ENCODE measurements around the gene TENT5C.

TENT5C gene

DNA sequence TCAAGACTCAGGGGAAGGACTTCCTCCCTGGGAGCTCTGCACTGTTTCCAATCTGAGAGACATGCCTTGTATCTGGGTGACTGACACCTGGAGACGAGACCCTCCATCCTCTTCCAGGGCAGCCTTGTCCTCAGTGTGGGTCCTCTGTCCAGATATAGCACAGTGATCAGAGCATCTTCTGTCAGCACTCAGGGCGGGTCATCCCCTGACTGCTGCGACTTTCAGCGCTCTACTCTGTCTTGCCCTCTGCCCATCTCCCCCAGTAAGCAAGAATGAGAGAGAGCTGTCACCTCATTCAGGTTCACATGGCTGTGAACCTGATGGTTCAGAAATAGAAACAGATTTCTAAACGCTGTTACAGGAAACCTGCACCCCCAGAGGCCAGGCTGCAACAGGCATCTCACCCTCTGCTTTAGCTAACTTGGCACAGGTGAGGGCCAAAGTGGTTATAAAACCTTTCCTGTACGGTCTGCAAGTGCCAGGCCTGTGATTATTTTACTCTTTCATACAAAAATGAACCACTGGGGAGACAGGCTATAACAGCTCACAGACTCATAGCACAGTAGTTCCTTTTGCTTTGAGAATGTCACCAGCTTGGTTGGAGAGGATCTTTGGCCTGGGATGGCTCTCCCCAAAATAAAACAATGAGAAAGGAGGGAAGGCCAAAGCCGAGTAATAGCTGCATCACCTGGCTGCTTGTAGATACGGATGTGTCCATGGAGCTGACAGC is 11.4 kb upstream of the TENT5C start:
- DNase-seq = no peak

DNA sequence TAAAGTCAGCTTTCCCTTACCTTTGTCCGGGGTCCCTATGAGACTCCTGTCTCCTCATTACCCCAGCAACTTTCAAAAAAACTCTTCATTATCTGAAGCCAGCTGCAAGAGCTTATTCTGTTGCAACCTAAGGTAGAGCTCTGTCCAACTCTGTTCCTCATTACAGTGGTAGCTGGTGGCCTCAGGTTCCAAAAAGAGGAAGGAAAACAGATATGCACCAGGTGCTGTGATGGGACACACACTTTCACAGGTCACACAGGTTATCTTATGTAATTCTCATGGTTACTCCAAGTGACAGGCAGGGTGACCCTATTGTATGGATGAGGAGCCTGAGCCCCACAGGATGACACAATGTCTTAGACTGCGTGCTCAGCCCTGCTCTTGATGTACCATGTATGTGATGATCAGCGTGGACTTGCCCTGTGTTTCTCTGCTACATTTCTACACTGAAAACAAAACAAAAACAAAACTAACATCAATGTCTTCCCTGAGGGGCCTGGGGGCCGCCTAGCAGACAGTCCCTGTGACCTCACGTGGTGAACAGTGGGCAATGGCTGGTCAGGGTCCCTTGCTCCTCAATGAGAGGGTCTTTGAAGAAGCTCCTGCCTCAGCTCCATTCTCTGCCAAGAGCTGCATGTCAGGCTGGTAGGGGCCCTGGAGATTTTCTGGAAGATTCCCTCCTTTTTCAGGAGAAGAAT is 9.7 kb upstream of the TENT5C start:
- DNase-seq = no peak

DNA sequence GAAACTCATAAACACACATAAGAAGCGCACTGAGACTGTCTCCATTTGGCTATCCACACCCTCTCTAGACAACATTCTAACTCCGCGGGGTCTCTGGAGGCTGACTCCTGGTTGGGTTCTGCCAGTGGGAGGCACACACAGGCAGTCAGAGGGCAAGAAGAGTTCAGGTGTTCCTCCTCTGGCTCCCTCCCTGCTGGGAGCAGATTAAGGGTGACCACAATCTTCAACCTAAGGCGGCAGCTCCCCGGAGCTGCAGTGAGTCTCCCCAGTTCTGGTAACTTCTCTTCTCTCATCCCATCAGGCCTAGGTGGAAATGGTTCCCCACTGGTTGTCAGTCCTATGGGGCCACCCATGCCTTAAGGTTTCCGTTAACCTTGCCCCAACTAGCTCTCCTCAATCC is 7.4 kb upstream of the TENT5C start:
- no peak for DNase-seq

DNA sequence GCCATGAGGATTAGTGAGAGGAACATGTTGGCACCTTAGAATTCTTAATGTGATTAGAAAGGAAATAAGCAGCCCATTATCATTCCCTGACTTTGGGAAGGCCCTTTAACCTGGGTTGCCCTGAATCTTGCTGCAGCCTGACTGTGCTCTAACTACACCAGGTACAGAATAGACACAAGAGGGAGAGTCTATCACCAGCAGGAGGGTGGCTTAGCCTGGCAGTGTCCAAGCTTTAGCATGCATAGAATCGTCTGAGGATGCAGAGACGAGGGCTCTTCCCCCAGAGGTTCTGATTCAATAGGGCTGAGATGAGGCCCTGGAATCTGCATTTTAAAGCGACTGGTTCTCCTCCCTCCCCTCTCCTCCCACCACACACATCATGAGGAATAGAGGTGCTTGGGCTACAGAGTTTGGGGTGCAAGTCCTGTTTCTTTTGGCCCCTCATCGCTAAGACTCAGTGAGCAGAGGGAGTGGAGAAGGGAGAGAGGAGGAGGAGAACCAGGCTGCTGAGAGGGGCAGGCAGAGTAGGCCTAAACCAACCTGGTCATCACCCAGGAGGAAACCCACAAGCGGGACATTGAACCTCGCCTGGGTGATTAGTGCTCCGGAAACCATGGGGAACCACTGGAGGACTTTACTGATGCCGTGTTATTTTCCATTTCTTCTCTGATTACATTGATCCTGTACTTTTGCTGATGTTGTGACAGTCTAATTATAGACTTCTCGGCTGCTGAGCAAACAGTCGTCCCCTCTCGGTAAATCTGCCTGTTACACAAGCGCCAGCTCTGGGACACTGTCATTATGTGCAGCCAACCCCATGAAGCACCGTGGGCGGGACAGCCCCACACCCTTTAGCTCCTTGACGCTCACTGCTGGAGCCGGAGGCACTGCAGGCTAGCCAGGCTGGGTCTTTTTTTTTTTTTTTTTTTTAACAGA is 6.3 kb upstream of the TENT5C start:
- DNase-seq = no peak

DNA sequence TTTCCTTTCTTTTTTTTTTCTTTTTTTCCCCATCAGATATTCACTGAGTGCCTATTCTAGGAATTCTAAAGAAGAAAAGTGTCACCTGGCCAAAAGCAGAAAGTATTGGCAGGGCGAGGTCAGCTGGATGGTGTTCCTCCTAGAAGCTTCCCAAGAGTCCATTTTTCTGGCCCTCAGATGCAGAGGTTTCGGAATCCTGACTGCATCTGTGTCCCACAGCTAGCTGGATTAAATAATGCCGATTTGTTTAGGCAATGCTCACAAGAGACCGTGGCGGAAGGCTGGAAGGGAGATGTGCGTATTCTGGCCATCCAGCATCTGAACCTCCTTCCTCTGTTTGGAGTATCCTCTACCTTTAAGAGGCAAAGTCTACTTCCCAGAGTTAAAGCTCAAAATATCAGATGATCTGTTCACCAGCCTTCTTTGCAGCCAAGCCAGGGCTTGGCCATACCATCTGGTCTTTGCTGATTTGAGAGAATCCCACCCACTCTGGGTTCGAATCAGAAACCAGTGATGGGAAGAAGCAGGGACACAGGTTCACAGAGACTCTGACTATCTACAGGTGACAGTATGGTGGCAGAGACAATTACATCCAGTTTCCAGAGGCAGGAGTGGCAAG is 5.4 kb upstream of the TENT5C start:
- no peak for DNase-seq

DNA sequence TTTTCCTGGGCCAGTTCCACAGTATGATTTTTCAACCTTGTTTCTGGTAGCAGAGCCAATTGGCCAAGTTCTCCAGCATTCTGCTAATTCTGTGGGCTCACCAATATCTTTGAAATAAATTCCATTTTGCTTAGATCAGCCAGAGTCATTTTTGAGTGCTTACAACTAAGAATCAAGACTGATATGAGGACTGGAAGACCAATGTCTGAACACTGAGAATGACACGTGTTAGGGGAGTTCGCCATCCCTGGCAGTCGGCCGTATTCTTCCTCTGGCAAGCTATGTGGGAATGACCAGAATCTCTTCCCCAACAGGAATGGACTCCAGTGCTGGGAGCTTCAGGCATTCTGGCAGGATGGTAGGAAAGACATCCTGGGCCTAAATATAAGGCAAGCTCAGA is 4.9 kb upstream of the TENT5C start:
- DNase-seq = no peak

DNA sequence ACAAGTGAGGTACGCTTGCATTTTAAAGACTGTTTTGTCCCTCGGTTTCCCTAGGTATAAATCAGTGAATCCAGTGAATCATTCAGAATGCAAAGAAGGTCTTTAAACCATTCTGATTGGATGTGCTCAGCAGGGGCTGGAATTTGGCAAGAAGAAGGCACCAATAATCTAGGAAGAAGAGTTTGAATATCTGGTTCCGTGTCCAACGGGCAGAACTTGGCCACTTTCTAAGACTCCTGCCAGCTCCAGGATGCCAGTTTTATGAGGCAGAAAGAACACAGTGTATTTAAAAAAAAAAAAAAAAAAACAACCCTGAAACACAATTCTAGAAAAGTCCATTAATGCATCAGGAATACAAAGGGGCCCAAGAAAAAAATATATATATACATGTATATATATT is 3.0 kb upstream of the TENT5C start:
- DNase-seq = no peak

DNA sequence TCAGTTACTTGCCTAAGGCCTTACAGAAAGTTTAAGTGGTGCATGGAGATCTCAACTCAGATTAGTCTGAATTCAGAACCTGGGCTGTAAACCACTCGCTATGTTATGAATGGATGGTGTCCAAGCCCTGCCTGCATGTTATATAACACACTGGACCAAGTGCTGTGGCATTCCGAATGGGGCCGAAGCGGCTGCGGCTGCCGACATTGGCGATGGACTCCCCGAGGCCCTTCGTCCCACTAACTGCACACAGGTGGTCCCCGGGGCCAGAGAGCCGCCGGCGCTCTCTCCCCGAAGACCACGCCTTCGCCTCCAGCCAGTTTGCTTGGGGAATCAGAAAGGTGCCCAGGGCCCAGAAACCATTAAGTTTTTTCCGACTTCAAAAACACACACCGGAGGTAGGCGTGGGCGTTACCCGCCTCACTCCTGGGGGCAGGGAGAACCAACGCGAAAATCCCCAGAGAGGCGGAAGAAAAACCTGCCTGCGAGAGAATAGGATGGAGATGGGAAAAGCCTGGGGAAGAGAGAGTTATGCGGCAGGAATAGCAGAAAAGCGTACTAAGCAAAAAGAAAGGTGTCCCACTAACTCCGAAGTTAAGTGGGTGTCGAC is 579 bp upstream of the TENT5C start:
- DNase-seq = no peak

DNA sequence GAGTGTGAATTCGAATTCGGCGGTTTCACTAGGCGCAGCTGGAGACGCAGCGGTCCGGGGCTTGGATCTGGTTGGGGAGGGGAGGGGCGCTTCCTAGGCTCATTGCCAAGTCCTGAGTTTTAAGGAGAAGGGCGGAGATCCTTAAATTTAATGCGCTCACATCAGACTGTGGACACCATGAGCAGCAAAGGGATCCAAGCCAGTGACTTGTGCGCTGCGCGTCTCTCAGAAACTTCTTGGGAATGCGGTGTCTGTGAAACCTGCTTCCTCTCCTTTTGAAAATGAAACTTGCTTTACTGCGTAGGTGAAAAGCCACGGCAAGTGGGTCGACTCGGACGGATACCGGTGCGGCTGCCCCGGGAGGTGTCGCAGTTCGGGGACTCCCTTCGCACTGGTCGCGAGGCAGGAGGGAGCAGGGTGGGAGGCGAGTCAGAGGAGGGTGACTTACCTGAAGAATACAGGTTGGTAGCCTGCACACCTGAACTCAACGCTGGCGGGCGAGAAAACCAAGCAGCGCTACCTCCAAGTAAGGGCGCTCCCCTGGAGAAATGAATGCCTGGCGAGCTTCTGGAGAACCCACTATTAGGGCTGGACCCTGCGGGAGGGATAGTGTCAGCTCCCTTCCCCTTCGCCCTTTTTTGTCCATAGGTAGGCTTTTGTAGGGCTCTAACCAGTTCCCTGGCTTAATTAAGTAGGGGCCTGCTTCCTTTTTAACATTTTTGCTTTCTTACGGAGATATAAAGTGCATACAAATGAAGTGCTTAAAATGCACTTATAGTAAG is 992 bp downstream of the TENT5C start:
- DNase-seq = peak; percentile 73

DNA sequence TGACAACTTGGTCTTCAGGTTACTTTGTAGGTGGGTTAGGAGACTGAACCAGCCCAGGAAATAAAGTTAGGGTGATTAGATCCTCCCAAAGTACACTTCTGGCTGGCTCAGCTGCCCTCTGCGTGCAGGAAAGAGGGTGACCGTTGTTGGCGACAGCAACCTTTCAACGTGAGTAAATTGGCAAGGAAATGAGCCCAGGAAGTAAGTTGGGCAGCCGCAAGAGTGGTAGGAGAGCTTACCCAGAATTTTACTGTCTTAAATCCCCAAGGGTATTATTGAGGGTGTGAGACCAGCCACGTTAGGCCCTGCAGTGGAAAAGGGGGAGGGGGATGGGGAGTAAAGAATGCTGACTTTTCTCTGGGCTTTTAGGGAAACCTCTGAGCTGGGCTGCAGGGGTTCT is 1.6 kb downstream of the TENT5C start:
- DNase-seq = no peak

DNA sequence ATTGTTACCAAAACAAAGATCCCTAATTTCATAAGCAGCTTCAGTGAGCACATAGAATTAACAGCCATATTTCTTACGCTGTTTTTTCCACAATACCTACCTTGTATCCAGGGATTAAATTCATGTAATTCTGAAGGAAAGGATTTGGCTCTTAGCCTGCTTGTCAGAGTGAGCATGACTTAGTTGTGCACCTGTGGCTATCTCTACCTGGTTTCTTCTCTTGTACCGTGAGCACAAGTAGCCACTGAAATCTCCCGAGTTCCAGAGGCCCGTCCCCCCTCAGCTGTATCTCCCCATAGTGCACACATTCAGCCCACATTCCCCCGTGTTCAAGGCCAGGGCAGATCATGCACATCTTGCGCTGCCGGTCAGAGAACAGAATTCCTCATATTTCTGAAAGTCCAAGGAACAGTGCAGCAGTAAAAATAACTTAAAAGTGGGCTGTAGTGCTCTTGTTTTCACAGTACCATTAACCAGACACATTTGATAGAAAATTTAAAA is 2.3 kb downstream of the TENT5C start:
- no peak for DNase-seq

DNA sequence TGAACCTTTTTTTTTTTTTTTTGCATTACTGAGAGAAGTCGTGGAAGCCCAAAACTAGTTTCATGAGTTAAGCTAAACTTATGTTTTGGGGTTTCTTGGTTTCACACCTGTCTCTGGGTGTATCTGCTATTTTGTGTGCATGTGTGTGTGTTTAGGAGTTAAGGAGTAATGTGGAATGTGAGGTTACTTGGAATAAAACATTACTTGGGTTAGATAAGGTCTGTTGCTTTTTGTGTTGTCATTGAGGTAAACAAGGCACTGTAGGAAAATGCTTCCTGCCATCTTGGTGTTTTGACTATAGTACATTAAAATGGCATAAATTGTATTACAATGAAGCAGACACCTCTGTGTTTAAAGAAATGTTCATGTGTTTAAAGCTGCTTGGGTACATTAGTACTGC is 2.9 kb downstream of the TENT5C start:
- DNase-seq = no peak

DNA sequence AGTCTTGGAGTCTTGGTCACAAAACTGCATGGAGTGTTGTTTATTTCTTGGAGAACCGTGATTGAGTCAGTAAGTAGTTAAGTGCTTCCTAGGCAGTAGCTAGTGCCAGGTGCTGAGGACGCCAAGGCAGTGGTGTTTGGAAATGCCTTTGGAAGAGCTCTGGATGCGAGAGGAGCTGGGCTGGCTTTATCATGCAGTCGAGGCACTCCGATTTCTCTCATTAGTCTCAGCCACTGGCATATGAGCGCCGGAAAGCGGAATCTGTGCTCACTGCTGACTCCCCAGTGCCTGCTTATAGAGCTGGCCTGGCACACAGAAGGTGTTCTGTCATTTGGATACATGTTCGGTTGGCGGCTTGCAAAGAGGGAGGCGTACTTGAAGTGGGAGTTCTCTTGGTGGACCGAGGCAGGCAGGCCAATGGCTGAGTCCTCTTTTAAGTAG is 3.6 kb downstream of the TENT5C start:
- DNase-seq = no peak

DNA sequence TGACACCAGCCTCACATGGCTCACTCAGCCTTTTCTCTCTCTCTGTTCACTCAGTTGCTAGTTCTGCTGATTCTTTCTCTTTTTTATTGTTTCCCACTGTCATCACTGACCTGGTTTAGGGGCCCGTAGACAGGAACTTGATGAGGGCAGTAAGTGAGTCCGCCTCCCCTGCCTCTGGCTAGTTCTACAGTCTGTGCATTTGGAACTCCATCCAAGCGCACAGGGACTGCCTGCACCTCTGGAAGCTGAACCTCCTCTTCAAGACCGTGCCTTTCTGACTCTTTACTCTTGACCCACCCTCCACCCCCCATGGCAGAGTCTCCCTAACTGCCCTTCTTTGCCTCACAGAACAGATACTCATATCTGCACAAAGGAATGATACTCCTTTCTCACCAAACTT is 4.2 kb downstream of the TENT5C start:
- no peak for DNase-seq

DNA sequence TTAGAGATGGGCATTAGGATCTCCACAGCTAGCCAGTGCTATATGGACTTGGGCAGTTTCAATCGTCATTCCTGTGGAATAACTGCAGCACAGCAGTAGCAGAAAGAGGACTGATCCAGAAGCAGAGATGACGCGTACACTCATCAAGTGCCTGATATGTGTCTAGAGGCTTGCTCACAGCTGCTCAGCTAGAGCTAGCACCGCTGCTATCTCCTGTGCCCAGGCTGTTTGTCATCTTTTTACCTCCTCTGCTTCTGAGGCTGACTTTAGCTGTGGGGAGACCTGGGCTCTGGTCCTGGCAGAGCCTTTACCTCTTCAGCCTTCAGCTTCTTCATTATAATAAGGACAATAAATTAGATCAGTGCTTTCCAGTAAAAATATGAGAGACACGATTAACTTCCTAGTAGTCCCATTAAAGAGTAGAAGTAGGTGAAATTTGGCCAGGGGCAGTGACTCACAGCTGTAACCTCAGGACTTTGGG is 5.3 kb downstream of the TENT5C start:
- DNase-seq = no peak

DNA sequence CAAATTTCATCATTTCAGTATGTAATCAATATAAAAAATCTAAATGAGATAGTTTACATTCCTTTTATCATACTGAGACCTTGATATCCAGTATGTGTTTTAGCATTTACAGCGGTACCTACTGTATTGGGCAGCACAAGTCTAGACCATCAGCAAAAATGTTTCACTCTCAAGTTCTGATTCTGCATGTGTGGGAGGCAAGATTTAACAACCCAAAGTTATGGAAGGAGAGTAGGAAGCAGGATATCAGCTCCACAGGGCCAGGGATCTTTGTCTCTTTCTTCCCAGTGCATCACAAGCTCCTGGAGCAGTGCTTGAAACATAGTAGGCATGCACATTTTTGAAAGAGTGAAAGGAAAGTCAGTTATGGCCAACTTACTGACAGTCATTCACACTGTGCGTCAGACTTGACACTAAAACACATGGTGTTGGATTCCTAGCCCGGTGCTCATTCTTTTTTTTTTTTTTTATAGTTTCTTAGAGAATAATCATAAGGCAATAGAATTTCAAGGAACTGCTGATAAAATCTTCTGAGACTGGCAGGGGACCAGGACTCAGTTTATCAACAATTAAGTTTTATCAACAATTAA is 6.1 kb downstream of the TENT5C start:
- no peak for DNase-seq

DNA sequence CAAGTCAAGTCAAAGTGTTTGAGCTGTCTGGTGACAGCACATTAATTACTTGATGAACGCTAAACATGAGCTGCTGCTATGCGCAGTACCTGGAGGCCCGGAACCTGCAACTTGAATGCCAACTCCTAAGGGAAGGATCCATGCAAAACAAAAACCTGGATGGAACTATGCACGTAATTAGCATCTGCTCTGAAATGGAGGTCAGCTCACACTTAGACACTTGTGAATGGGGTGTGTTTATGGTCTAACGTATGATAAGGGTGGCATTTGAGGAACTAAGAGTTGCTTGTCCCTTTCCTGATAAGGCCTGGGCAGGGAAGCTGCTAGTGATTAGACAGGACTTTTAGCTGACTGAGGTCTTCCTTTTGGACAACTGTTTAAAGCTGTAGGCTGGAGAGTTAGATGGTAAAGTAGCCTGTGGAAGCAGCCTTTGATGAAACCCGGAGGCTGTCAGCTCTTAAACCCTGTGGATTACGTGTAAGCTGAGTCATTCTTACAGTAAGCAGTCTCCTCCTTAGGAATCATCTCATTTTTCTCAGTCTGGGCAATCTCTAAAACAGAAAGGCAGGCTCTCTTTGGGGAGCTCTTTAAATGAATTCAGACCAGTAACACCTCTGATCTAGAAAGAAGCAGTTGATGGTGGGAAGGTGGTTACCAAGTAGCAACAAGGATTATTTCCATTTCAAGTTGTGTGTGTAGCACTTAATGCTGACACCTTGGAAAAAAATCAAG is 6.8 kb downstream of the TENT5C start:
- DNase-seq = no peak

DNA sequence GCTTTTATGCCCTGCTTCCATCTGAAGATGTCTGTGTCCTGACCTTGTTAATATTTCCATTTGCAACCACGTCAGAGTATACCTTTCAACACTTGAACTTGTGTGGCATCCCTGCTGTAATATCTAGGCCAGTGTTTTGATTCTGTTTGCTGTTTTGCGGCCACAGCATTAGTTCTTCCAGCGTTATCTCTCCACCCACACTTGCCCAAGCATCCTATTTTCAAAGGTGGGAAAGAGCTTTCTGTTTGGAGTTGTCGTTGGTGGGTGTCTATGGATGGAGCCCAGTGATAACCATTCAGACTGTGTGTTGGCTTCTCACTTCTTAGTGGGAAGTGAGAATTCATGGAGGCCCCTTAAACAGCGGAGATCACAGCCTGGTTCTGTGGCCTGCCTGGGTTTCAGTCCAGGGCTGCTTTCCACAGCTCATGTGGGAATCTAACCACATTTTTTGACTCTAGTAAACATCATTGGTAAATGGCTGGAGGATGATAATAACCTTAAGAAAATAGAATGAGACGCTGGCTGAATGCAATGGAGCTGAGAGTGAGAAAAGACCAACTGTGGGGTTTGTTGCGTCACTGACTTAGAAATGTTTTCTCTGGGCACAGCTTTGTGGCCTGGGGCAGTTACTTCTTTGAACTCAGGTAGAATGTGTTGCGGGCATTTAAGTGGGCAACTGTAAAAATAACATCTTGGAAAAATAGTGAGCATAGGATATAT is 7.6 kb downstream of the TENT5C start:
- DNase-seq = no peak

DNA sequence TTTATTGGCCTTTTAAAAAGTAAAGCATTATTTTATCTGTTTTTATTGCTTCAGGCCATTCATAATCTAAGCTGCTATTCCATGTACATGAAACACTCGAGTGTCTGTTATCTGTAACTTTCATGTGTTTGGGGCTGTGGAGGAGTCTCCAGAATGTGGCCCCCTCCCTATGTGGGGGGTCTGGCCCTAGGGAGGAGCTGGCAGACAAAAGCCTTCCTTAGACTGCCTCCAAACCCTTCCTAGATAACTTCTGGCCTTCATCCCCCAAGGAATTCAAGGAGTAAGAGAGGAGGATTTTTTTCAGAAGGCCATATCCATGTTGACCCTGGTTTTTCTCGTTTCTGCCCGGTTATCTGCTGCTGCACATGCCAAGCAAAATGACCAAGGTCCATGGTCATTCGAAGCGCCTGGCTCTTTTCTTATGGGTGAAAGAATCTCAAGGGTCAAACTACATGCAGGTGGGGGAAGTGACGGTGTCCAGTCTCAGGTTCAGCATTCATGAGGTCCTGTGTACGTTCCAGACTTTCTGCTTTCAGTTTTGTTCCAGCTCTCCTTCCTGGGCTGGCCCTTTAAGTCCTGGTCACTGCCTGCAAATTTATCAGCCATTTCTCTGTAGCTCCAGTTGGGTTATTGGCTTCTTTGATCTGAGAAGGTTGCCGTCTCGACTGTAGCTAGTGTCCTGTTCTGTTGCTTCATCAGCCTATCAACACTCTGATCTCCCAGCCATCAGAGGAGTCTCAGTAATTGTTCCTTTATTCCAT is 8.3 kb downstream of the TENT5C start:
- DNase-seq = no peak

All from right hindlimb (tissue), 1 donor.